Transverse colon (tissue), 4 donors: Measurements from ENCODE around the gene CREB5. TPM values are rescaled to one million over a fixed set of nuclear protein-coding genes. Genes with fewer than 3 reads are reported as not detected.
"Not testable (repeated sequence)": the region's sequence is repeated elsewhere in the genome, so short reads cannot be mapped to it uniquely, and the experiment has no call there.

ENCODE experiments used
- DNase-seq: peaks from one replicate; pipeline ENCODE4 v3.0.0-alpha.2; 2019
- H3K27ac ChIP-seq, 4 donors: fragments of 200-600 bp; sonication (generic); 2 replicates each; pipeline ENCODE4 v1.5.1; 2016 to 2018; ENCODE audit warnings: inconsistent platforms in 4 of 4
- H3K27me3 ChIP-seq: fragments of 200-600 bp; sonication (generic); 2 replicates; pipeline ENCODE4 v1.5.1; 2017; ENCODE audit warnings: inconsistent platforms
- H3K36me3 ChIP-seq, 4 donors: fragments of 200-600 bp; sonication (generic); 2 replicates each; pipeline ENCODE4 v1.5.1; 2017 to 2019; ENCODE audit warnings: inconsistent platforms in 4 of 4
- H3K4me1 ChIP-seq, 4 donors: fragments of 200-600 bp; sonication (generic); 2 replicates each; pipeline ENCODE4 v1.5.1; 2017 to 2020; ENCODE audit warnings: inconsistent platforms in 4 of 4
- H3K4me3 ChIP-seq, 4 donors: fragments of 200-600 bp; sonication (generic); 1 replicate in 1 of 4; 2 replicates in 3 of 4; pipeline versions ENCODE4 v1.5.1 to v1.6.1; 2017 to 2019; ENCODE audit warnings: inconsistent platforms in 4 of 4
- H3K9me3 ChIP-seq, 2 donors: fragments of 200-600 bp; sonication (generic); 2 replicates each; pipeline ENCODE4 v1.5.1; 2017 to 2019; ENCODE audit warnings: inconsistent platforms in 2 of 2
- CTCF ChIP-seq, 5 experiments: fragments of 200-600 bp in 3 of 5; fragments of 450-650 bp in 2 of 5; sonication (generic) in 3 of 5; IDR thresholded peaks; 1 replicate in 2 of 5; 2 replicates in 3 of 5; pipeline ENCODE4 v1.5.1; 2016 to 2017; ENCODE audit warnings: antibody characterized with exemption in 5 of 5, inconsistent platforms in 3 of 5, mild to moderate bottlenecking in 2 of 5, moderate library complexity in 1 of 5
- EP300 ChIP-seq: sonication (generic); formaldehyde crosslinking; IDR thresholded peaks from one replicate; pipeline ENCODE4 v1.6.1; 2017; ENCODE audit warnings: antibody characterized with exemption, low read depth
- POLR2A ChIP-seq: fragments of 450-650 bp; IDR thresholded peaks from one replicate; pipeline ENCODE4 v1.6.1; 2016; ENCODE audit warnings: antibody characterized with exemption, mild to moderate bottlenecking, moderate library complexity
- POLR2AphosphoS5 ChIP-seq, 3 donors: sonication (generic); formaldehyde crosslinking; IDR thresholded peaks; one replicate each; pipeline ENCODE4 v1.6.1; 2016; ENCODE audit warnings: antibody characterized with exemption in 3 of 3
- WGBS, 2 donors: methylation state at CpG; one replicate each; pipeline ENCODE4 v1.1.5; 2018; ENCODE audit warnings: low coverage in 1 of 2; 5-methylcytosine and 5-hydroxymethylcytosine counted together
- in situ Hi-C, 4 donors: fragments of 200-750 bp; cut with MboI; loops; one replicate each; pipeline versions ENCODE4 v1.15.0 to v1.15.1; 2017; ENCODE audit warnings: low sequenced_read_pairs in 3 of 4, low pct_ligation_motif_present in 1 of 4, low pct_unique_long_range_greater_than_20kb in 1 of 4
- intact Hi-C: fragments of 100-400 bp; cut with DNase I; formaldehyde crosslinking; loops from one replicate; pipeline ENCODE4 v1.15.1; 2023; ENCODE audit warnings: low total_unique reads
- total RNA-seq, 4 donors: library from RNA; depleted of rRNA; stranded (reverse); fragments of >200 nt; gene quantifications; one replicate each; pipeline ENCODE4 v1.1.0, GENCODE V29; 2016

Gene CREB5
- total RNA-seq, 4 donors from 2014 or later: 3.0 to 12.2 (median 7.0) TPM

- H3K4me3 ChIP-seq: no peak overlapping the region
- in situ Hi-C loops (no loop called here), intact Hi-C loops (no loop called here)
- TF ChIP-seq POLR2A (no peak), POLR2AphosphoS5 (IDR thresholded peaks at IDR 0.05) (no peak), CTCF (IDR thresholded peaks at IDR 0.05) (no peak), EP300 (no peak)
- DNase-seq: no peak
- H3K4me1 ChIP-seq: no peaks in the 10 kb centered on the region
- WGBS, 2 donors: 18 to 74% methylated on average over 1 to 2 of the region's 2 CpGs
- H3K27me3 ChIP-seq: peaks cover 6% of the 10 kb centered on the region
- no peak overlapping the region for H3K27ac ChIP-seq
- no peaks in the 10 kb centered on the region for H3K36me3 ChIP-seq
- no peaks in the 10 kb centered on the region for H3K9me3 ChIP-seq
Observed at GRCh38 chr7:28596245-28596935, 184.1 kb downstream of the CREB5 start.

DNA sequence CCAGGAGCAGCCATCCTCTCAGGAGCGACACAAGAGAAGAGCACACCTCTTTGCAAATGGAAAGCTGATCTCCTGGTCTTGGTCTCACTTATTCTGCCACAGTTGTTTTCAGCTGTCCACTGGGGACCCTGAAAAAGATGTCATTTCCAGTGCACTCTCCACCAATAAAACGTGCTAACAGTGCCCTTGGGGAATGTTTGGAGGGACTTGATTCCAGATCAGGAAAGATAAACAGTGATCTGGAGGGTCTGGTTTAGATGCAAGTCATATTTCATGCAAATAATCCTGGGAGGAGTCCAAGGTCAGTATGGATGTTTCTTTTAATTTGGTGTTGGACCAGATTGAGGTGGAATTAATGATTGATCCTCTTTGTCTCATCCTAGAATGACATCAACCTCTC is 185.0 kb downstream of the CREB5 start:
- Histone ChIP-seq H3K27ac (no peak overlapping the region), H3K4me1 (no peaks in the 10 kb centered on the region), H3K4me3 (no peak overlapping the region), H3K9me3 (no peaks in the 10 kb centered on the region), H3K36me3 (no peaks in the 10 kb centered on the region), H3K27me3 (peaks cover 6% of the 10 kb centered on the region)
- in situ Hi-C loops: no loop called here
- no peak for TF ChIP-seq POLR2A
- TF ChIP-seq CTCF (IDR thresholded peaks at IDR 0.05): no peak
- no peak for TF ChIP-seq EP300
- no peak for TF ChIP-seq POLR2AphosphoS5 (IDR thresholded peaks at IDR 0.05)
- intact Hi-C loops: no loop called here
- DNase-seq: no peak
- WGBS, 2 donors: 25% methylated on average over 2 of the region's 2 CpGs; no CpG with 5 or more reads in 1 of the 2 donors

- H3K4me3 ChIP-seq, DNase-seq, H3K9me3 ChIP-seq, H3K27me3 ChIP-seq, in situ Hi-C loops, H3K4me1 ChIP-seq, H3K36me3 ChIP-seq, H3K27ac ChIP-seq, intact Hi-C loops: not testable (repeated sequence)
- WGBS, 2 donors: 86 to 92% methylated on average over 2 to 5 of the region's 5 CpGs
Observed at GRCh38 chr7:28598037-28598436, 185.7 kb downstream of the CREB5 start.

GRCh38 chr7:28598586-28598985 is 186.3 kb downstream of the CREB5 start:
- in situ Hi-C loops: no loop called here

More at GRCh38 chr7:28598586-28598985, 186.3 kb downstream of the CREB5 start:
- 97% methylated on average over 3 of the region's 3 CpGs; no CpG with 5 or more reads in 1 of the 2 donors for WGBS, 2 donors
- Histone ChIP-seq H3K27me3 (peaks cover 6% of the 10 kb centered on the region), H3K9me3 (no peaks in the 10 kb centered on the region), H3K4me3 (no peak overlapping the region), H3K27ac (no peak overlapping the region), H3K36me3 (no peaks in the 10 kb centered on the region), H3K4me1 (no peaks in the 10 kb centered on the region)
- no peak for DNase-seq
- TF ChIP-seq EP300 (no peak), CTCF (IDR thresholded peaks at IDR 0.05) (no peak), POLR2A (no peak), POLR2AphosphoS5 (IDR thresholded peaks at IDR 0.05) (no peak)
- intact Hi-C loops: no loop called here
